HEK293 (cell line): Measurements from ENCODE around the gene GJC2.

ENCODE experiments used
- CTCF ChIP-seq: fragments of 450-650 bp; formaldehyde crosslinking; IDR thresholded peaks from 2 replicates; pipeline ENCODE4 v1.5.1; 2016; ENCODE audit warnings: missing biosample characterization, missing genetic modification characterization
- KLF7 ChIP-seq: fragments of 450-650 bp; formaldehyde crosslinking; IDR thresholded peaks from 2 replicates; pipeline ENCODE4 v1.5.1; 2016; ENCODE audit warnings: missing biosample characterization, missing genetic modification characterization, borderline replicate concordance
- YY1 ChIP-seq: fragments of 450-650 bp; formaldehyde crosslinking; IDR thresholded peaks from 2 replicates; pipeline ENCODE4 v1.5.1; 2018; ENCODE audit warnings: missing biosample characterization, missing genetic modification characterization
- ZNF175 ChIP-seq: fragments of 450-650 bp; formaldehyde crosslinking; IDR thresholded peaks from 2 replicates; pipeline ENCODE4 v1.5.1; 2016; ENCODE audit warnings: missing biosample characterization, missing genetic modification characterization
- ZNF26 ChIP-seq: fragments of 450-650 bp; formaldehyde crosslinking; IDR thresholded peaks from 2 replicates; pipeline ENCODE4 v1.5.1; 2016; ENCODE audit warnings: missing biosample characterization, missing genetic modification characterization
- ZNF335 ChIP-seq: fragments of 450-650 bp; formaldehyde crosslinking; conservative IDR thresholded peaks from 2 replicates; pipeline ENCODE4 v1.5.1; 2016; ENCODE audit warnings: missing biosample characterization, missing genetic modification characterization
- ZNF670 ChIP-seq: fragments of 450-650 bp; formaldehyde crosslinking; IDR thresholded peaks from 2 replicates; pipeline ENCODE4 v1.5.1; 2016; ENCODE audit warnings: missing biosample characterization, missing genetic modification characterization, low read depth
- ZNF677 ChIP-seq: fragments of 450-650 bp; IDR thresholded peaks from 2 replicates; pipeline ENCODE4 v1.5.0; 2018; ENCODE audit warnings: missing biosample characterization, mild to moderate bottlenecking, missing genetic modification characterization, moderate library complexity
- ZNF76 ChIP-seq: fragments of 450-650 bp; formaldehyde crosslinking; IDR thresholded peaks from 2 replicates; pipeline ENCODE4; 2016; ENCODE audit warnings: low read depth, missing biosample characterization, missing genetic modification characterization, borderline replicate concordance

- TF ChIP-seq YY1 (tag by site-specific recombination): no peak
- TF ChIP-seq ZNF335 (tag by site-specific recombination): no peak
- TF ChIP-seq CTCF (tag by site-specific recombination): no peak
- no peak for TF ChIP-seq ZNF26 (tag by site-specific recombination)
- no peak for TF ChIP-seq ZNF175
- TF ChIP-seq ZNF670: no peak
- TF ChIP-seq ZNF677: no peak
- no peak for TF ChIP-seq ZNF76 (tag by site-specific recombination)
- TF ChIP-seq KLF7: no peak
Observed at GRCh38 chr1:228110556-228110955, 39.2 kb upstream of the GJC2 start.
